Bronchial epithelial cell (primary cell): ENCODE data around the gene KIFAP3. TPM values are rescaled to one million over a fixed set of nuclear protein-coding genes. Genes with fewer than 3 reads are reported as not detected.

Source experiments
- DNase-seq: peaks from one replicate; pipeline ENCODE4 v3.0.0-alpha.2; 2010; ENCODE audit warnings: low read depth
- FAIRE-seq: peaks from 2 replicates; lab custom pipeline; 2011; peaks lifted over from hg19 to GRCh38; lab: Jason Lieb, UNC
- H3K27me3 ChIP-seq: 2 replicates; pipeline ENCODE4 v1.5.1; 2011; ENCODE audit warnings: low read length; ENCODE audit not compliant: control insufficient read depth, insufficient read depth
- H3K36me3 ChIP-seq: 2 replicates; pipeline ENCODE4 v1.5.1; 2011; ENCODE audit warnings: low read length; ENCODE audit not compliant: control insufficient read depth, insufficient read depth
- H3K4me3 ChIP-seq: 2 replicates; pipeline ENCODE4 v1.5.1; 2011; ENCODE audit warnings: mild to moderate bottlenecking, low read depth, low read length, control low read depth
- total RNA-seq: library from RNA; depleted of rRNA; stranded (reverse); fragments of >200 nt; gene quantifications from 2 replicates; pipeline ENCODE4 v1.2.1, GENCODE V29; 2014
- TF ChIP-seq, protein P1 (sequence below): IDR thresholded peaks from 2 replicates; pipeline ENCODE4 v1.5.1; 2011; ENCODE audit warnings: mild to moderate bottlenecking, moderate library complexity, low read length, control low read depth, inconsistent platforms; ENCODE audit not compliant: insufficient read depth, severe bottlenecking

KIFAP3 gene
- total RNA-seq, 1 donor from 2014 or later = 11.1 TPM

GRCh38 chr1:169886422-169886821 is 188.1 kb downstream of the KIFAP3 start:
- peaks cover 5% of the 10 kb centered on the region for H3K36me3 ChIP-seq
- no peak overlapping the region for H3K4me3 ChIP-seq
- TF ChIP-seq, protein P1, sequence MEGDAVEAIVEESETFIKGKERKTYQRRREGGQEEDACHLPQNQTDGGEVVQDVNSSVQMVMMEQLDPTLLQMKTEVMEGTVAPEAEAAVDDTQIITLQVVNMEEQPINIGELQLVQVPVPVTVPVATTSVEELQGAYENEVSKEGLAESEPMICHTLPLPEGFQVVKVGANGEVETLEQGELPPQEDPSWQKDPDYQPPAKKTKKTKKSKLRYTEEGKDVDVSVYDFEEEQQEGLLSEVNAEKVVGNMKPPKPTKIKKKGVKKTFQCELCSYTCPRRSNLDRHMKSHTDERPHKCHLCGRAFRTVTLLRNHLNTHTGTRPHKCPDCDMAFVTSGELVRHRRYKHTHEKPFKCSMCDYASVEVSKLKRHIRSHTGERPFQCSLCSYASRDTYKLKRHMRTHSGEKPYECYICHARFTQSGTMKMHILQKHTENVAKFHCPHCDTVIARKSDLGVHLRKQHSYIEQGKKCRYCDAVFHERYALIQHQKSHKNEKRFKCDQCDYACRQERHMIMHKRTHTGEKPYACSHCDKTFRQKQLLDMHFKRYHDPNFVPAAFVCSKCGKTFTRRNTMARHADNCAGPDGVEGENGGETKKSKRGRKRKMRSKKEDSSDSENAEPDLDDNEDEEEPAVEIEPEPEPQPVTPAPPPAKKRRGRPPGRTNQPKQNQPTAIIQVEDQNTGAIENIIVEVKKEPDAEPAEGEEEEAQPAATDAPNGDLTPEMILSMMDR = no peak
- H3K27me3 ChIP-seq = no peaks in the 10 kb centered on the region
- DNase-seq (no peak), FAIRE-seq (no peak)

DNA sequence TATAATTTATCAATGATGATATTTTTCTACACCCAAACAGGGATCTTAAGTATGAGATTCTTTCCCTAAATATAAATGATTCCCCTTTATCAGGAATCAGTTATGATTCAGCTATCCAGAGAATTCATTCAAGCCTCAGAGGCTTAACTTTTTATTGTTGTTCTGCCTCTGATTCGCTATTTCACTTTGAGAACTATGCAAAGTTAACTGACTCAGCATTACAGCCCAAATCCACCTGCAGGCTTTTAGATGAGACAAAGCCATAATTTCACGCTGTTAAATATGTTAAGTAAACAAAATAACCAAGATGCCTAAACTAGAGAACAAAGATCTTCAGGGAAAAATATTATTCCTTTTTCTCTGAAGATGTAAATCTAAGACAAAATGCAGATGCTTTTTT is 189.3 kb downstream of the KIFAP3 start:
- H3K36me3 ChIP-seq = peaks cover 5% of the 10 kb centered on the region
- TF ChIP-seq, protein P1 = no peak
- DNase-seq (peak; percentile 22), FAIRE-seq (no peak)
- no peak overlapping the region for H3K4me3 ChIP-seq
- no peaks in the 10 kb centered on the region for H3K27me3 ChIP-seq

DNA sequence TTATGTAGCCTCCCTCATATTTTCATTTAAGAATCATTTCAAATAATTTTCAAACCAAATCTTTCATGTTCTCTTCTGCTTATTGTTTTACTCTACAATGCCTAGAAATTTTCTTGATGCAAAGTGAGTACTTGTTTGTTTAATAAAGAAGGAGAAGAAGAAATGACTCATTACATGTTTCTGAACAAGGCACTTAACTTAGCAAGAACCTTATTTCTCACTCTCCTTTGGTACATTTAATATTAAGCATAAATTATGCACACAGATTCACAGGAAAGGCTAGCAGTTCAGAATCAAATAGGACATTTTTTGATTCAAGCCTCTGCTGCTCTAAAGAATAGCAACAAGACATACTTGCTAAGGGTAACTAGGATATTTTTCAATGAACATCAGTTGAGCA is 189.9 kb downstream of the KIFAP3 start:
- DNase-seq (peak; percentile 4), FAIRE-seq (no peak)
- H3K4me3 ChIP-seq = no peak overlapping the region
- peaks cover 5% of the 10 kb centered on the region for H3K36me3 ChIP-seq
- H3K27me3 ChIP-seq = no peaks in the 10 kb centered on the region
- TF ChIP-seq, protein P1 = no peak

- H3K27me3 ChIP-seq = no peaks in the 10 kb centered on the region
- FAIRE-seq = no peak
- H3K36me3 ChIP-seq = peaks cover 4% of the 10 kb centered on the region
- TF ChIP-seq, protein P1 = no peak
- DNase-seq = no peak
- H3K4me3 ChIP-seq = no peak overlapping the region
These were observed 192.4 kb downstream of the KIFAP3 start for GRCh38 chr1:169882039-169882511.

DNA sequence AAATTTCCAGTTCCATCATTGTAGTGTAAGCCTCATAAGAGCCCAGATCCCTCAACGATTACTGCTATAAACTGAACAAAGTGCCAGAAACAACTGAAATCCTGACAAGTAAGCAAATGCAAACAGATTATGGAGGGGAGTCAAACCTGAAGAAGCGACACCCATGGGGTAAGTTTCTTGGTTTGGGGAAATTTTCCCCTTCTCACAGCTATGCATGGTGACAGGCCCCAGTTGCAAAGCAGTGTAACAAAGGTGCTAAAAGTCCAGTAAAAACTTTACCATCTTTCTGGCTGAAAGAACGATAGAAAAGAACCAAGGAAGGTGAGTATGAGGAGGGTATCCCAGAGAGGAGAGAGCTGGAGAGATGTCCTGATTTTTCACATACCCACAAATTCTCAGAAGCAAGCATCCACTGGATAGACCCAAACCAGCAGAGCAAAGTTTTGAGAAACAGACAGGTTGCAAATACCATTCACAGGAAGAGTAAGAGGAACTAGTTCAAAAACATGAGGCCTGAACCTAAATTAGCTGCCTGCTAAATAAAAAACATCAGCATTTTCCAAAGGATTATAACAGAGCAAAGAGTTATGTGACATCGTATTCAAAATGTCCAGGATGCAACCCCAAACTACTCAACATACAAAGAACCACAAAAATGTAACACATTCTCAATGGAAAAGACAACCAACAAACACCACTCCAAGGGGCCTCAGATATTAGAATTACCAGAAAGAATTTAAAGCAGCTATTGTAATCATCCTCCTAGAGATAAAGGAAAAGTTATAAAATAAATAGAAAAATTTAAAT is 195.3 kb downstream of the KIFAP3 start:
- H3K27me3 ChIP-seq = no peaks in the 10 kb centered on the region
- FAIRE-seq = no peak
- H3K4me3 ChIP-seq = no peak overlapping the region
- no peak for DNase-seq
- H3K36me3 ChIP-seq = peaks cover 6% of the 10 kb centered on the region
- TF ChIP-seq, protein P1 = no peak
